ENCODE results near the gene MITF.

Gene MITF

GRCh38 chr3:69842351-69842750, 103.1 kb downstream of the MITF start:
- DNase-seq, result no peak

GRCh38 chr3:69842789-69843188, 103.5 kb downstream of the MITF start:
- no peak for DNase-seq

DNA sequence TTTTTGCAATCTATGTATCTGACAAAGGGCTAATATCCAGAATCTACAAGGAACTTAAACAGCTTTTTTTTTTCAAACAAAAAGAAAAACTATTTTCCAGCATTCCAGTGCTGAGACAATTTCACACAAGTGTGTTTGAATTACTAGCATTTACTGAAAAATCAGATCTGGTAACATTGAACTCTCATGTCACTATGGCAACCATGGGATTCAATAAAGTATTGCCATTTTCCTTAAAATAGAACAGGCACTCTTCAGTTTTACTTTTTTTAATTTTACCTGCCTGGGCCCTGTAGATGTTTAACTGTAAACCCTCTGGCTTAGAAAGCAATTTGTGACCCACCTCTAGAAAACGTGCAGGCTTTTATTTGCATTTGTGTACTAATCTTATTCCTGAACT, 105.4 kb downstream of the MITF start:
- no peak for DNase-seq

DNA sequence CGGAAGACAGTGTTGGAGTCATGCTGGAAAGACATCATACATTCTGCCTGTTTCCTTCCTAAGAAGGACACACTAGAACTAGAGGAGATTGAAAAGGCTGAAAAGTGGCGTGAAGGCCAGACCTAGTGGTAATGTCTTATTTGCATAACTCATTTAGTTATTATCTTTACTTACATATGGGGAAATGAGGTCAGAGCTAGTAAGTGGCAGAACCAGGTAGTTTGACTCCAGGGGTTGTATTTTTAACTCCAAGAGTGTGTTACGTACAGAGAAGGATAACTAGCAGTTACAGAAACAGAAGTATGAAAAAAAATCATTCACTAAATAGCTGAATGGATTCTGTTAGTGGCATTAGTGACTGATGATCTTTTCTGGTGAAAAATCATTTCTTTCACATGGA, 108.0 kb downstream of the MITF start:
- DNase-seq, result no peak

DNA sequence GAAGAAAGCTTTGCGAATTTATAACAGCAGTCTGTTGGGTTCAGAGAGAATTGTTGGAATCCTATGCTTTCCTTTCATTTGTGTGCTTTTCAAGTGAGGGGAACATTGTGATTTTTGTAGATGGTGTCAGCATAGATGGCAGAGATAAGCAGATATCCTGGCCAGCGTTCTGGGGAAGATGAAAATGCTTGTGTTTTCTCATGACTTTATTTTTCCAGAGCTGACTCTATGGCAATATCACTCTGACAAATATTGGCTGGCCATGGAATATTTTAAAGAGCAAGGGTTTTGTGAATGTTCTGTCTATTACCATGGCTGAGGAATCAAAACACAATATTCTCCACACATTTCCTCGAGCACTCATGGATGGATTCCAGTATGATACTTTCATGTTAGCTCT, 108.8 kb downstream of the MITF start:
- no peak for DNase-seq

- no peak for DNase-seq
Observed at GRCh38 chr3:69850849-69851248, 111.6 kb downstream of the MITF start.

GRCh38 chr3:69853027-69853426, 113.8 kb downstream of the MITF start:
- no peak for DNase-seq

DNA sequence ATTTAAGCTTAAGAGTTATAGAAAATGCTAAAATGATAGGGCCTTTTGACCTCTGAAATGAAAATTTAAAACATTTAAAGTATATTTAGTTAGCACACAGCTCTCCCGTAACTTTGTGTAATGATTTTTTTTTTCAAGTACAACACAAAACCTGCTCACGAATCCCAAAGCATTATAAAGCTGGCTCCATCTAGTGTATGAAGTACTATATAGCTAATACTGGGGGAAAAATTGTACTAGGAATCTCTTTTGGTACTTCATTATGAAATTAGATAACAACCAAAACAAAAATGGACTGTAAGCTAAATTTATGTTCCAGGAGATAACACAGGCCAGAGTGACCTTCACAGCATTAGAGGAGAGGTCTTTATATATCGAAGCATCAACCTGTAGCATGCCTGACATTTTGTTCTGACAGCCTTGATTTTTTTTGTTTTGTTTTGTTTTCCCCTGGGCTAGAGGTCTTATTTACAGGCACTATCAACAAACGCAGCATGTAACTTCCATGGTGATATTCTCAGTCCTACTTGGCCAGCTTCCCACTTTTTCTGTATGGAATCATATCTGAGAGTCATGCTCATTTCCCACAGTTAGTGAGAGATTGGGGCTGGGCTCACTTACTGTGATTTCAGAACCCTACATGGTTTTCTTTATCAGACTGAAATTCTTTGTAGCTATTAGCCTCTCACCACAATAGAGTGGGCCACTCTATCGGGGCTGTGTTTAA, 116.3 kb downstream of the MITF start:
- no peak for DNase-seq

DNA sequence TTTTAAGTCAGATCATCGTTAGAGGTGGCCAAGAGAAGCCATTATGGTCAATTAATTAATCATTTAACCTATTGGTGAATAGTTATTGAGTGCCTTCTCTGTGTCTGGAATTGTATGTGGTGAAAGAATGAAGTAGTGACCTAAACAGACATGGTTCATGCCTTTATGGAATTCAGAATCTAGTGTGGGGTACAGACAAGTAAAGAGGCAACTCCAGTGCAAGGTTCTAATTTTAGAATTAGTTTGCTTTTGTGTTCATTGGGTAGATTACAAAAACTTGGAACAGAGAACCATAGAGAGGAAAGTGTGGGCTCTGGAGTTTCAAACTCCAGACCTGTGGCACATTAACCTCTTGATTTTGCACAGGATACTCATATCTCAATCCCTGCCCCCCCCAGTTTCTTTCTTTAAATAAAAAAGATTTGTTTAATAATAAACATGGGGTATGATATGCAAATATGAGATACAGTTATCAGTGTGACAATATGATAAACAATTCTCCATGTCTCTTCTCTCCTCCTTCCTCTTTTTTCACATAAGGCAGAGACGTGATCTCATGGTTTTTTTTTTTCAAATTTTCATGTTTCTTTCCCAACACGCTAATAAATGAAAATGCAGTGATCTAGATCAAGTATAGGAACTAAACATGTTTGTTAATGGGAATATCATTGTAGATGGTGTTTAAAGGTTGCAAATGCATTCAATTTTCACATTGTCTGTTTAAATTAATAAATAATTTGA, 117.9 kb downstream of the MITF start:
- DNase-seq, result no peak

DNA sequence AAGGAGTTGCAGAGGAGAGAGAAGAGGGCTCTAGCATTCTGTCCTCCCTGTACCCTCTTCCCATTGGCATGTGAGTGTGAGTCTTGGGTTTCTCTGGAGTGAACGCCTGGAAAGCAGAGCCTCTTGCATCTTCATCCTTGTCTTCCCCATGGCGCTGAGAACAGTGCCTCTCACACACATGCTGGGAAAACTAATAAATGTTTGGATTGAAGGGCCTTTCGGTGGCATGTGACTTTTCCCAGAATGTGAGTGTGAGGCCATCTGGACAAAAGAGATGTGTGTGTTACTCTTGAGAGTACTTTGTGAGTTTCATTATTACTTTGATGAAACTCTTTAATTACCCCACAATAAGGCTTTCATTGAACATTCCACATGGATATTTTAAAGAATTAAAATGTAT, 122.3 kb downstream of the MITF start:
- no peak for DNase-seq

DNA sequence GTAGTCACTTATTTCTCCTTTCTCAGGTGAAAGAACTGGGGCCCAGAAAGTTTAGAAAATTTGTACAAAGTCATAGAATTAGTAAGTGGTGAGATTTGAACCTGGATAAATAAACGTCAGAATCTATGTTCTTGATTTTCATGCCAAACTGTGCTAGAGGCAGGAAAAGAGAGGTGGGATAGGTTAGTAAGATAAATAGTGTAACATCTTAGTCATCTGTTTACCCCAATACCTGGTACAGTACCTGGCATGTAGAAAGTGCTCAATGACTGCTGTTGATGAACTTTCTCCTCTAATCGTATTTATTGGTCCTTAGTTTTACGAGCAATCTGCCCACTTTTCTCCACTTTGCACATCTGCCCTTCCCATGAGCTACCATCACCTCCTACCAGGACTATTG, 124.9 kb downstream of the MITF start:
- DNase-seq, result no peak

- DNase-seq, result no peak
Observed at GRCh38 chr3:69864766-69865165, 125.5 kb downstream of the MITF start.

- no peak for DNase-seq
Observed at GRCh38 chr3:69865925-69866679, 126.8 kb downstream of the MITF start.

DNA sequence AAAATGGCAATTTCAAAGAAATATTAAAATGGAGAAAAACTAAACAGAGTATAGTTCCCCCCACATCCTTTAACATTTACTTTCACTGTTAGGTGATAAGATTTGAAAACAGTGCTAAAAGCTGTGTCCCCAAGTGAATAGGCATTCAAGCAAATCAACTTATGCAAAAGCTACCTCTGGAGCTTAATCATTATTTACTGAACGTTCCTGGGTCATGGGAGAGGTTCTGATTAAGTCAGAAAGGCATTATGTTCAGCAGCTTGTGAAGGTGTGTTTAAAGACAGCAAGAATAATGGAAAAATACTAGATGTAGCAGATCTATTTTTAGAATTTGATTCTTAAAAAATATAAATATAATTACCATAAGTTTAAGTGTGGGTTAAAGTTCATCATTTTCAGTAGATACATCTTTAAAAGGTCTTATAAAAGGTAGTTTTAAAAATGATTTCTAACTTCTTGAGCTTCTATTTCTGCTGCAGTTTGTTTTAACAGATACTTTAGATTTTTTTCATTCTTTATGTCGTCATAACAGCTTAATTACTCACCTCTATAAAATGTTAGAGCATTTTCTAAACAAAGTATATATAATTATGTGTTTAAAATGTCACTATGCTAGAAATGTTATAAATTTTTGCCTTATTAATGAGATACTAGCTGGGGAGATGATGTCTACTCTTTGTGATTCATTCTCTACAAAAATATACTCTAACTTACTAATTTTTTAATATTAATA, 127.9 kb downstream of the MITF start:
- no peak for DNase-seq

DNA sequence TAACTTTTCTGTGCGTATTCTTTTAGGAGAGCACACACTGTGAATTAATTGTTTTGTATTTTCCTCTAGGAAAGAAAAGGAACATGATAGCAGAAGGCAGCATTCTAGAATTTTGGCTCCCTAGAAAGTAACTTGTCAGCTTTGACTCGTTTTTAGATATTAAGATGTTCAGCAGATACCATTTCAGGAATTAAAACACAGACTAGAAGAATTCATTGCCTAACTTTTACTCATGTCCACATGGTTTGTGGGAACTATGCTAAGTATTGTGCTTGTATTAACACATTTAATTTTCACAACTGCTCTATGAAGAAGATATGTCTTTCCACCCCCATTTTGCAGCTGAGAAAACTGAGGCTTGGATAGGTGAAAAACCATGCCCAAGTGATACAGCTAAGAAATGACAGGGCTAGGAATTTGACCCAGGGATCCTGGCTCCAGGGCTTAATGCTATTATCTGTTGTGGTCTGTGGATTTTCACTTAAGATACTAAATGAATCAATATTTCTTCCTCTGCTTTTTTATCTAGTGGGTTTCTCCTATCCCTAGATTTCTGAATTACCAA, 128.8 kb downstream of the MITF start:
- no peak for DNase-seq

DNA sequence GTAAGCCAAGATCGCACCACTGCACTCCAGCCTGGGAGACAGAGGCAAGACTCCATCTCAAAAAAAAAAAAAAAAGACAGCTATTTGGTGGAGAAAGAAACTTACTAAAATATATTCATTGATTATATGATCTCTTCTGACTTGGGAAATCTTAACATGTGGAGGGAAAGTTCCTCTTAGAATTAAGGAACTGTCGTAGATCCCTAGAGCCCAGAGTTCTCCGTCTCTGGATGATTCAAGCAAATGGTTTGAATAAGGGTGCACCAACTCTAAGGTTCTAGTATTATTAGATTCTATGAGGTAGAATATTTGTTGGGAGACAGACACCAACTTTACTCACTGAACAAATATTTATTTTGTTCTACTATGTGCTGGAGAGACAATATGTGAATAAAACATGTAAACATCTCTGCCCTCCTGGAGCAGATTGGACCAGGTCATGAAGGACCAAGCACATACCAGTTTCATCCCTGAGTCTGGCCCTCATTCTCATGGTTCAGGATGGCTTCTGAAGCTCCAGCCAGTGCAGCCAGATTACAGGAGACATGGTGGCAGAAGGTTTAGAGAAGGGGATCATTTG, 129.7 kb downstream of the MITF start:
- no peak for DNase-seq

- DNase-seq, result no peak
Observed at GRCh38 chr3:69869643-69870042, 130.4 kb downstream of the MITF start.

- no peak for DNase-seq
Observed at GRCh38 chr3:69871251-69871650, 132.0 kb downstream of the MITF start.

DNA sequence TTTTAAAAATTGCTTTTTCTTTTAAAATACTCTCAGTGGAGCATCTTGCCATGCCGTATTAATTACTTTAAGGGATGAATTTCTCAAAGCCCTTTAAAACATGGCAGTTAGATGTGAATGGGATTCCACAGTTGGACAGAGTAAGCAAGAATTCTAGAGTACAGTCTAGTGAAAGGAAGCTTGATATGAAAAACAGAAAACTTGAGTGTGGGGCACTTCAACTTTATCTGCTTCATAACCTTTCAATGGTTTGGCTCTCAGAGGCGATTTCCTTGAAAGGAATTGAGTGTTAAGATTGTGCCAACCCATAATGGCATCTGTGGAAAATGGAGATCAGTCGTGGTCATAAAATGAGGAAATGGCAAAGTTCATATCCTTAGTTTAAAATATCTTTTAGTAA, 132.6 kb downstream of the MITF start:
- no peak for DNase-seq

DNA sequence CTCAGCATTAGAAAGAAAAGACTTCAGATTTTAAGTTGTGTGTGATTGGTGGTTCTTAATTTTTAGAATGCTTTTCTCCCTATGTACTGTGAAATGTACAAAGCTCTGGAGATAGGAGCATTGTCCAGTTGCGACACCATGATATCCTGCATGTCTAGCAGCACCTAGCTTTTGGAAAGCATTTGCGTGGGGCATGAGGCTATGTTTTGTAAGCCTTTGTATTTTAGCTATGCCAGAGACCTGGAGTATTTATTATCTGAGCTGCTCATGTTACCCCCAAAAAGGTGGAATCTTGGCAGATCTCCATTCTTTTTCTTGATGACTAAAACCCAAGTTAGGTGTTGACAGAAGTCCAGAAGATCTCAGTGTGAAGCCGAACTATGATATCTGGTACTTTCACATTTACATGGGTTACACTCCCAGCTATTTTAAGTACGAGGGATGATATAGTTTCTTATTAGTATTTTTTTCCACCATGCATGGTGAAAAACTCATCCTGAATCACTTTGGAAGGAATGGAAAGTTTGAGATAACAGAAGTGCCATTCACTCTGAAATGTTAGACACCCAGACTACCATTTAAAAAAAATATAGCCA, 133.6 kb downstream of the MITF start:
- no peak for DNase-seq

- DNase-seq, result no peak
Observed at GRCh38 chr3:69876073-69876472, 136.8 kb downstream of the MITF start.

DNA sequence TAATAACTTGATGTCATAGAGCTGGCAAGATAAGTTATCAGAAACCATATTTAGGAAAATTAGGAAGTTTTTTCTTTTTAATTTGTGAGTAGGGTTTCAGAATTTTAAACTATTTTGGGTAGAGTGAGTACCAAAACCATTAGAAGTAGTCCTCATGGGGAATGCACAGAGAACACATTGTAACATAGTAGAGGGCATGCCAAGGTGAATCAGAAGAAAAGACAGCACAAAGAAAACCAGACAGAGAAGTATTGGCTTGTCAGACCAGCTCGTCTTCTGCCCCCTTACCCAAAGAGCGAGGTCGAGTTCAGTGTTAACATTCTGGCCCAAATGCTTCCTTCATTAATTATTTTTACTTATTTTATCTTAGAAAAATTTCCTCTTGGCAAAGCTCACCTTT, 139.0 kb downstream of the MITF start:
- no peak for DNase-seq
